ENCODE results near the gene PLA2G4D.
"Not testable (repeated sequence)": the region's sequence is repeated elsewhere in the genome, so short reads cannot be mapped to it uniquely, and the experiment has no call there.

DNA sequence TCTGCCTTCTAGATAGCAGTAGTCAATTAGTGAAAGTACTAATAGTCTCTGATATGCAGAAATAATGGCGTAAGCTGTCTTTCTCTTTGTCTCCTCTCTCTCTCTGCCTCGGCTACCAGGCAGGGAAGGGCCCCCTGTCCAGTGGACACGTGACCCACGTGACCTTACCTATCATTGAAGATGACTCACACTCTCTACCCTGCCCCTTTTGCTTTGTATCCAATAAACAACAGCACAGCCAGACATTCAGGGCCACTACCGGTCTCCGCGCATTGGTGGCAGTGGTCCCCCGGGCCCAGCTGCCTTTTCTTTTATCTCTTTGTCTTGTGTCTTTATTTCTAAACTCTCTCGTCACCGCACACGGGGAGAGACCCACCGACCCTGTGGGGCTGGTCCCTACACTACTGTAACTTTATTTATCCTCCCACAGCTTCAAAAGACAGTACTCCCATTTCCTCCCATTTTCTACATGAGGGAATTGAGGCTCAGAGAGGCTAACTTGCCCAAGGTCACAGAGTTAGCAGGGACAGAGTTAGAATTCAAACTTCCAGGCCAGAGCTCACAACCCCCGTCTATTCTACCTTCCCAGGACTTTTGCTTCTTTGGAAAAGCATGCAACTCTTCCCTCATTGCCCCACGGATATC is 2.5 kb downstream of the PLA2G4D start:
- TF ChIP-seq, protein P1, sequence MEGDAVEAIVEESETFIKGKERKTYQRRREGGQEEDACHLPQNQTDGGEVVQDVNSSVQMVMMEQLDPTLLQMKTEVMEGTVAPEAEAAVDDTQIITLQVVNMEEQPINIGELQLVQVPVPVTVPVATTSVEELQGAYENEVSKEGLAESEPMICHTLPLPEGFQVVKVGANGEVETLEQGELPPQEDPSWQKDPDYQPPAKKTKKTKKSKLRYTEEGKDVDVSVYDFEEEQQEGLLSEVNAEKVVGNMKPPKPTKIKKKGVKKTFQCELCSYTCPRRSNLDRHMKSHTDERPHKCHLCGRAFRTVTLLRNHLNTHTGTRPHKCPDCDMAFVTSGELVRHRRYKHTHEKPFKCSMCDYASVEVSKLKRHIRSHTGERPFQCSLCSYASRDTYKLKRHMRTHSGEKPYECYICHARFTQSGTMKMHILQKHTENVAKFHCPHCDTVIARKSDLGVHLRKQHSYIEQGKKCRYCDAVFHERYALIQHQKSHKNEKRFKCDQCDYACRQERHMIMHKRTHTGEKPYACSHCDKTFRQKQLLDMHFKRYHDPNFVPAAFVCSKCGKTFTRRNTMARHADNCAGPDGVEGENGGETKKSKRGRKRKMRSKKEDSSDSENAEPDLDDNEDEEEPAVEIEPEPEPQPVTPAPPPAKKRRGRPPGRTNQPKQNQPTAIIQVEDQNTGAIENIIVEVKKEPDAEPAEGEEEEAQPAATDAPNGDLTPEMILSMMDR (conservative IDR thresholded peaks at IDR 0.05; ENCODE audit: low read depth, low read length) = not testable (repeated sequence)
- TF ChIP-seq EZH2 (IDR thresholded peaks at IDR 0.05; ENCODE audit: borderline replicate concordance, low read depth, low read length, poor library complexity, severe bottlenecking) = not testable (repeated sequence)

Measured in A673 (cell line).